Endothelial cell of umbilical vein (primary cell): ENCODE data around the gene SNRNP27.

ENCODE experiments used
- CTCF ChIP-seq, 2 donors: IDR thresholded peaks; 1 replicate in 1 of 2; 2 replicates in 1 of 2; pipeline ENCODE4 v1.5.1; 2011; ENCODE audit warnings: low read length in 2 of 2, mild to moderate bottlenecking in 2 of 2, moderate library complexity in 2 of 2, control low read depth in 1 of 2, inconsistent platforms in 1 of 2, low read depth in 1 of 2; ENCODE audit not compliant: insufficient read depth in 1 of 2; ENCODE audit errors: extremely low read depth in 1 of 2
- EZH2 ChIP-seq: IDR thresholded peaks from 2 replicates; pipeline ENCODE4 v1.6.1; 2012; ENCODE audit warnings: borderline replicate concordance, low read depth, mild to moderate bottlenecking, moderate library complexity, low read length, inconsistent platforms; ENCODE audit not compliant: severe bottlenecking
- MAX ChIP-seq: IDR thresholded peaks from 2 replicates; pipeline ENCODE4 v1.6.1; 2011; ENCODE audit not compliant: insufficient read depth, insufficient read length
- POLR2A ChIP-seq: IDR thresholded peaks from 2 replicates; pipeline ENCODE4 v1.6.1; 2012; ENCODE audit warnings: low read depth, mild to moderate bottlenecking, control low read depth, low read length

GRCh38 chr2:69946351-69947324 is 52.9 kb downstream of the SNRNP27 start:
- TF ChIP-seq MAX (no peak), POLR2A (no peak), CTCF (IDR thresholded peaks at IDR 0.05; ENCODE audit: extremely low read depth in 1 of 2, insufficient read depth in 1 of 2, low read depth in 1 of 2, low read length in 2 of 2) (no peak), EZH2 (no peak)
